SU-DHL-6 (cell line): ENCODE measurements around the gene CAPN8.

Experiments used
- CTCF ChIP-seq: fragments of 200-600 bp; sonication (generic); IDR thresholded peaks from one replicate; pipeline ENCODE4 v1.5.1; 2017; ENCODE audit warnings: antibody characterized with exemption, mild to moderate bottlenecking, low read length, moderate library complexity; ENCODE audit not compliant: insufficient read depth, poor library complexity, severe bottlenecking
- EZH2phosphoT487 ChIP-seq: fragments of 200-600 bp; sonication (generic), shearing (Covaris generic); conservative IDR thresholded peaks from 2 replicates; pipeline ENCODE4 v1.6.1; 2018; ENCODE audit warnings: mild to moderate bottlenecking, antibody characterized with exemption, low read length, moderate library complexity, mixed read lengths

- TF ChIP-seq CTCF (no peak), EZH2phosphoT487 (no peak)
Observed at GRCh38 chr1:223714849-223715603, 49.5 kb upstream of the CAPN8 start.
